ENCODE data around the gene IGSF3.
"Not testable (repeated sequence)": the region's sequence is repeated elsewhere in the genome, so short reads cannot be mapped to it uniquely, and the experiment has no call there.

IGSF3 gene

DNA sequence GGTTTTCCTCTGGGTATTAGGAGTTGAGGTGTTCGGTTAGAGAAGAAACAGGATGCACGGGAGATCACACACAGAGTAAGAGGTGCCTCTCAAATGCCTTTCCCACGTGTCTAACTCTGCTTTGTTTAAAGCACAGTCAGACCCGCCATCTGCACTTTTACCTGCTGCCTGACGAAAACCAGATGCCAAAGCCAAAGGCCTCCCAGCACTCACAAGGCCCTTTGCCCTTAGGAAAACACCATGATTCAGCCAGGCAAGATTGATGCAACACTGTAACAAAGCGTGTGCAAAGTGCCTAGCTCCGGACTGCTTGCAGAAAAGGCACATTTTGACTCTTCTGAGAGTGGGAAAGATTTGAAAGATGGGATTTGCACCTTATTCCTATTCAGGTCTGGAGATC is 19.2 kb downstream of the IGSF3 start:
- DNase-seq (ENCODE audit: low read depth); H3K4me3 ChIP-seq (ENCODE audit: low read depth, low read length): not testable (repeated sequence)

DNA sequence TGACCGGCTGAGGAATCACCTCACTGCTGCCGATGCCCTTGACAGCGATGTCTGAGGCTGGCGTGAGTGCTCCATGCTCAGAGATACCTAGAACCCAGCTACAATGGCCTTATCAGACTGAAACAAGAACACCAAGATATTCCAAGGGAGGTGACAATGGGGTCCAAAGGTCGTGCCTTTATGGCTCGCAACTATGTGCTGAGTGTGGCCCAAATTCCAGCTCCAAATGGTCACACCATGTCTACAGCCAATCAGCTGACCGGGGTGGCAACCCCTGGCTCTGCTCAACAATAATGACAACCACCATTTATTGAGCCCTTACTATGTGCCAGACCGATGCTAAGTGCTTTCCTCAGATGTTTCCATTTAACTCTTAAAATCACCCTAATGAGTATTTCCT is 20.3 kb downstream of the IGSF3 start:
- not testable (repeated sequence) for DNase-seq (ENCODE audit: low read depth); H3K4me3 ChIP-seq (ENCODE audit: low read depth, low read length)

DNA sequence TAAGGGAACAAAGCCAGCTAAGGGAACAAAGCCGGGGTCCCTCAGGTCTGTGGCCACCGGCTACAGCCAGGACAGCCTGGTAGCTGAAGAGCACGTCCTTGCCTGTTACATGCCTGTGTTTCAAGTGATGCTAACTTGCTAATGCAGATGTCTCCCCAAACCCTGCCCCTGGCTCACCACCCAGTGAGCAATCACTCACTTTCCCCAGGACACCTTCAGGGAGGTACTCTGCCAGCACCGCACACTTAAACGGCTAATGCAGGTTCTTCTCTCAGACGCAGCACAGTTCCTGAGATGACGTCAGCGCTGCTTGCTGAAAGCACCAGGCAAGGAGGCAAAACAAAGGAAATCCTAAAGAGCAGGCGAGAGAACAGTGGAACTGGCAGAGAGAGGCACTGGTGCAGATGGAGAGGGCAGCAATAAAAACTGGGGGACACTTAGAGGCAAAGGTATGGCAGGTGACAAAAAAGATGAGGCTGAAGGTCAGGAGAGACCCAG is 20.8 kb downstream of the IGSF3 start:
- H3K4me3 ChIP-seq (ENCODE audit: low read depth, low read length); DNase-seq (ENCODE audit: low read depth): not testable (repeated sequence)

DNA sequence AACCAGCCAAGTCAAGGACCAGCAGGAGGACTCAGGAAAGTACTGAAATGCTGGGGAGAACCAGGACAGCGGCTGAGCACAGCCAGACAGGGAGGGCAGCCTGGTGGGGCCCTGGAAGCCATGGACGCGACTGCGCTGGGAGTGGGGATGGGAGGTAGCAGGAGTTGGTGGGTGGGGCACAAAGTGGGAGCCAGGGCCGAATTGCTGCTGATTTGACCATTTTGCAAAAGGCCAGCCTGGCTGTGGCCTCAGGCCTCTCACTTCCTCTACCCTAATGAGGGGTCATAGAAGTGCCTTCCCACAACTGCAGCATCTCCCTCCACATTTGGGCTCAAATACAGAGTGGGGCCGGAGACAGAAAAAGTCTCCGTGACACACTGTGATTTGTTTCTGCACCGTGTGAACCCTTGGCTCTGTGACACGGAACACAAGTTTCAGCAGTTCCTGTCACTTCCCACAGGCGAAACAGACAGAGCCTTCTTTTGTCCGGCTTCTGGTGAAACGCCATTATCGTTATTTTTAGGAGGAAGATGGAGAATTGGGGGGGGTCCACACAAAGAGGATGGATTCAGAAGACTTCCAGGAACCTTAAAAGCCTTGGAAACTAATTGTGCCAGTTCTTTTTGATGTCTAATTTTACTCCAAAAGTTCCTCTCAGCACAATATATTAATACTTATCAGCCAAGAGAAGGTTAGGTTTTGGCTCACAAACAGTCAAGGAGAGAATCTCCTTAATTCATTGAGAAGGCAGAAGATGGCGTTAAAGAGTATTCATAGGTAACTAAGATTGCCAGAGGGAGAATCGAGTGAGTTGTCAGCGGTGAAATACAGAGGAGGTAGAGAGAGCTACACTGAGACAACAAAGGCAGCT is 21.5 kb downstream of the IGSF3 start:
- not testable (repeated sequence) for DNase-seq (ENCODE audit: low read depth)

DNA sequence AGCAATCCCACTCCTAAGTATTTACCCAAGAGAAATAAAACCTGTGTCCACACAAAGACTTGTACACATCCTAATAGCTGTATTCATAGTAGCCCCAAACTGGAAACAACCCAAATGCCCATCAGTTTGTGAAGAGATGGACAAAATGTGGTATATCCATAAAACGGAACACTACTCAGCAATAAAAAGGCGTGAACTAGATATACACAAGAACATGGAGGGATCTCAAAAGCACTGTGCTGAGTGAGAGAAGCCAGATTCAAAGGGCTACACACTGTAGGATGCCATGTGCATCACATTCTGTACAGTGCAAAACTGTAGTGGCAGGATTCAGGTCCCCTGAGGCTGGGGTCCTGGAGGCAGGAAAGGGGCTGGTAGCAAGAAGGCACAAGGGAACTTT is 22.5 kb downstream of the IGSF3 start:
- not testable (repeated sequence) for DNase-seq (ENCODE audit: low read depth); H3K4me3 ChIP-seq (ENCODE audit: low read depth, low read length)

More for the DNA sequence above, 21.5 kb downstream of the IGSF3 start:
- not testable (repeated sequence) for H3K4me3 ChIP-seq (ENCODE audit: low read depth, low read length)

DNA sequence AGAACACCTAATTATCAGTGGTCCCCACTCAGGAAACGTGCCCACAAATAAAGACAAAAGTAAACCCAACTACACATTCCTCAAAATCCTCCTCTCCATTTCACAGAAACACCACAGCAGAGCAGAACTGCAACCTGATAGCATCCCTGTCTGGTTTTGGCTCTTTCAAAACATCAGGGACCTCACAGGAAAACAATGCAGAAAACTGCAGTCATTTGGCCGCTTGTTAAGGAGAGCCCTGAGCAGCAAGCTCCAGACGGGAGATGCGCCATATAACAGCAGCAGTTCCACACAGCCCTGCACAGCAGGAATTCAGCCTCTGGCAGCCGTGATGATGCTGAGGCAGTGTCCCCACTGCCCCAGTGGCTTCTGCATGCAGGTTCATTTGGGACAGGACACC is 23.4 kb downstream of the IGSF3 start:
- not testable (repeated sequence) for H3K4me3 ChIP-seq (ENCODE audit: low read depth, low read length); DNase-seq (ENCODE audit: low read depth)

DNA sequence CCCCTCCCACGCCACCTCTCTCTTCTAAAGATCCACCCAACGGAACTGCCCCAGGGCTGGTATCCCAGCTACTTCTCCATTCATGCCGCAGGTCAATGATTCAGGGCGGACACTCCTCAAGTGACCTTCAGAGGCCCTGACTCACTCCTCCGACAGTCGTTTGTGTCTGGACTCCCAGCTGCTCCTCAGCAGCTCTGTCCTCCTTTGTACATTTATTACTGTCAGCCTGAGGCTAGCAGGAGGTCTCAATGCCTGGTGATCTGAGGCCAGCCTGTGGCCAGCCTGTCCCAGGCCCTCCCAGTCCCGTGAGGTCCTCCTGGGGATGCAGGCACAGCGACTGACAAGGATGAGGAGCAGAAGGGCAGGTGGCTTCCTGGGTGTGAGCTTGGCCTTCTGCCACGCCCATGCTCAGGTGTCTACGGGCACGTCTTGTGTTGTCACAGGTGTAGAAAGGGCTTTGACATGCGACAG is 24.2 kb downstream of the IGSF3 start:
- not testable (repeated sequence) for H3K4me3 ChIP-seq (ENCODE audit: low read depth, low read length); DNase-seq (ENCODE audit: low read depth)

DNA sequence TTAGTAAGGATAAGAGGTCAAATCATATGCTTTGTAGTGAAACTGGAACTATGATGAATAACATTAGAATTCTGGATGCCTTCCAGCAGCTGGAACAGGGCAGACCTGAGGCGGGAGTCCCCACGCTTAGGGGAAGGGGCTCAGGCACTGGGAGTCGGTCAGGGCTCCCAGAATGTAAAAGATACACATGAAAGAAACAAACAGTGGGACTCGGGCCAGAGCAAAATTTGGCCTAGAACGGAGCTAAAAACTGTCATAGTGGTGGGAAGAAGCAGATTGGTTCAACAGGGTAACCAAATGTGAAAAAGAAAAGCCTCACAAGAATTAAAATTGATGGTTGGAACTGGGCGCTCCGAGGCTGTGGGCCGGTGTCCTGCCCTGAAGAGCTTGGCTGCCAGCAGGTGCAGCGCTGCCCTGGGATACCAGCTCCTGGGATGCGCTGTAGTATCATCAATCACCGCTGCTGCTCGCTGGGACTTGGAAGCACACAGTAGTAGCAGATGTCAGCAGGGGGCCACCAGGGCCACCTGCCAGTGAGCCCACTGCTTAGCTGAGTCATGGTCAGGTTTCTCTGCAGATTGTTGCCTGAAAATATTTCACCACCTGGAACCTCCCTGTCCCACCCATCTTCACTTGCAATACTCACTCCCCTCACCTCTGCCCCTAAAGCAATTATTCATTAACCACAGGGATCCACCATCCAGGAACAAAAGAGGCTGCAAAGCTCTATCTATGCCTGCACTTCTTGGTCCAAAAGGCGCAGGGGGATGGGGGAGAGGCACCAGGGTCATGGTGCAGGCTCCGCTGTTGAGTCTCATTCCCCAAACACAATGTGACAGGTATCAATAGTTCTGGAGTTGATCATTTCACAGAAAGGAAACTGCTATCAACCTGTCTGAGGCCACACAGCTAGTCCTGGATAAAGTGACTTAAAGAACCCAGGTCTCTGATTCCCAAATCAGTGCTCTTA is 24.9 kb downstream of the IGSF3 start:
- not testable (repeated sequence) for DNase-seq (ENCODE audit: low read depth)

DNA sequence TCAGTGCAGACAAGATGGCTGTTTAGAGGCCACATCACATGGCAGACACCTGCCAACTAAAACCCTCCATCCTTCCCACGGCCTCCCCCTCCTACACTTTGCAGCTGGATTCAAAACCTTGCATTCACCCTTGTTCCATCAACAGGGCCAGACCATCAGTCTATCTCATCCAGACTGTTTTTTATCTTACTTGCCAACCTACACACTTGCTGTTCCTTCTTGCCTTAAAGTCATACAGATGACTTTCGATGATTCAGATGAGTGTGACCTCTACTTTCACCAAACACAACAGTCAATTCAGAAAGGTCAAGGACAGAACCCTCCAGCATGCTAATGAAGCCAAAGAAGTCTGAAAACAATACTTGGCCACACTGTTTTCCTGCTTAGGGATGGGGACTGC is 29.9 kb downstream of the IGSF3 start:
- not testable (repeated sequence) for H3K4me3 ChIP-seq (ENCODE audit: low read depth, low read length); DNase-seq (ENCODE audit: low read depth)

More for the DNA sequence above, 24.9 kb downstream of the IGSF3 start:
- not testable (repeated sequence) for H3K4me3 ChIP-seq (ENCODE audit: low read depth, low read length)

DNA sequence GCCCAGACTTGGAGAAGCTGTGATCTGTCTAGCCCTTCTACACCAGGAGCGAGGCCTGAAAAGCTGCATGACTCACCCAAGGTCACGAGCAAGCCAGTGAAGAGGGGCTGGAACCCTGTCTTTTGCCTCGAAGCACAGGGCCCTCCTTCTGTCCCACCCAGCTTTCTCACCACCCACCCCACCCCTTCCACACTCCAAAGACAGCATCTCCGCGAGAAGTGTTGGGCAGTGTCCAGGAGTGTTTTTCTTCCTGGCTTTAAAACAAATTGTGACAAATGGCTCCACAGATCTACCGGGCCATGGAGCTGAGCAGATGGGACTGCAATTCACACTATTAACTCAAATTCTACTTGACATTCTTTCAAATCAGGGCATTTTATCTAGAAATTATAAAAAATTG is 30.9 kb downstream of the IGSF3 start:
- DNase-seq (ENCODE audit: low read depth); H3K4me3 ChIP-seq (ENCODE audit: low read depth, low read length): not testable (repeated sequence)

DNA sequence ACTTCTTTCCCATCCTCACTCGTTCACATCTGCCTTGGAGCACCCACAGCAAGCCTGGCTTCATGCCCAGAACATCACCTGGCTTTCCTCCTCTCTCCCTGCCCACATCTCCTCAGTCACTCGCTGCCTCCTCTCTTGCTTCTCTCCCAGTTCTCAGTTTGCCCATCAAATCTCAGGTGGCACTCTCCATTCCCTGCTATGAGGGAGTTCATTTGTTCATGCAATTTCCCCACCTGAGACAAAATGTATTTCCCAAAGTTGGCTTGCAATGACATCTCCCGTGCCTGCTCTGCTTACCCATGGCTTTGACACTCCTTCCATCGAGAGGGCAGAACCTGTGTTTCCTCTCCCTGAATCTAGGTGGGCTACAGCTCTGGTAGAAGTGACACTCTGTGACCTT is 33.1 kb downstream of the IGSF3 start:
- H3K4me3 ChIP-seq (ENCODE audit: low read depth, low read length); DNase-seq (ENCODE audit: low read depth): not testable (repeated sequence)

DNA sequence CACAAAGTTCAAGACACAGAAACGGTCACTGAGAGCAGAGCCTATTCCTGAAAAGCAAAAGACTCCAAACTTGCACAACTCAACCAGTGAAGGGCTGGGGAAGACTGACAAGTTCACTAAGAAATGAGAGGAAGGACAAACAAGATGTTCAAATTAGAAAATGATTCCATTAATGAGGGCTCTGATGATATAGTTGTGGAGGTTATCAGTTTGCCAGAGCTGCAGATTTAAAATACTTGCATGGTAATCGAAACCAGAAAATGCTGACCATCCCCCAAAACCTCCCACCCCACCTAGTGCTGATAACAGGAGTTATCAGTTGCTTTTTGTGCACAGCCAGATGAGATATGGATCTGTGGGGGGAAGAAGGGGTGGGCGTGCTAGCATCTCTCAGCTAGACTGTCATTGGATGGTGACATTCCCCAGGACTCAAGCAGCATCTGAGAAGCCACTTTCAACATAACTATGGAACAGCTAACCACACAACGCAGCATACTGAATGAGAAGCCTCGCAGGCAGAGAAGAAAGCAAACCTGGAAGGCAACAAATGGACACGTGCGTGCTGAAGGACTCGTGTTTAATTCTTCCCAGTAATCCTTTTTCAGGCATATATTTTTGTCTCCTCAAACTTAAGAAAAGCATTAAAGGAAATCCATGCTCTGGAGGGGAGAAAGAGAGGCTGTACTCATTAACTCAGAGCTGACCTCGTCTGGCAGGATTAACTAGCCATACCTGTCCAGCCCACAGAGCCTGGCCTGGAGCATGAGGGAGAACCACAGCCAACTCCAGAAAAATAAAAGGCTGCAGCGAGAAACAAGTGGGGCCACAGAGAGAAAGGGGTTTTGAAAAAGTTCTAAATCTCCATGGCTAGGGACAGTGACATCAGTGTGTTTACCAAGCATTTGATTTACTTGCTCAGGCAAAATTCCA is 35.3 kb downstream of the IGSF3 start:
- not testable (repeated sequence) for DNase-seq (ENCODE audit: low read depth); H3K4me3 ChIP-seq (ENCODE audit: low read depth, low read length)

DNA sequence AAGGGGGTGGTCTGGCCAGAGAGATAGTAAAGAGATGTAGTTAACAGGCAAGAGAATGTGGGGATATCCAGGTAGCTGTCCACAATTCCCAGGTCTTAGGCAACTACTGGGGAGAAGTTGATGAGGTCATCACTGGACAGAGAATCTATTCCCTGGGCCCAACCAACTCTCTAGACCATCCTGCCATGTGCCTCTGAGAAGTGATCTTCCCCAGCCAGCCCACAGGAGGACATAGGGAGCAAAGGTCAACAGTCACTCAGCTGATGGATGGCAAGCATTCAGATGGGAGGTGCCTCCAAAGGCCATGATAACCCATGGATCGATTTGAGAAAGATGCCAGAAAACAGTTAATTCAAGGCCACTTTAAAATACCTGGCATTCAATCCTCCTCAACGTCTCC is 36.0 kb downstream of the IGSF3 start:
- H3K4me3 ChIP-seq (ENCODE audit: low read depth, low read length); DNase-seq (ENCODE audit: low read depth): not testable (repeated sequence)

Measured in GM12865 (cell line).